ENCODE results near the gene RAP1GAP. TPM values are rescaled to one million over a fixed set of nuclear protein-coding genes. Genes with fewer than 3 reads are reported as not detected.

Gene RAP1GAP
- total and polyA plus RNA-seq, 7 donors: 0.04 to 0.57 (median 0.21) TPM; not detected in 2

DNA sequence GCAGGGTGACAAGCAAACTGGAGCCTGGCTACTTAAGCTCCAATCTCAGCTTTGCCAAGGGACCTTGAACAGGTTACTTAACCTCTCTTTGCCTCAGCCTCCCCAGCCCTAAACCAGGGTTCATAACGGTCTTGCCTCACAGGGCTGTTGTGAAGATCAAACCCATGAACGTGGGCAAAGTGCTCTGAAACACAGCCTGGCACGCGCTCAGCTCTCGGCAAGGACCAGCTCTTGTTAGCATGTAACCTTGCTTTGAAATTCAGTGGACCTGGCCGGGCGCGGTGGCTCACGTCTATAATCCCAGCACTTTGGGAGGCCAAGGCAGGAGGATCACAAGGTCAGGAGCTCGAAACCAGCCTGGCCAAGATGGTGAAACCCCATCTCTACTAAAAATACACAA is 24.8 kb downstream of the RAP1GAP start:
- intact Hi-C loops (cut with DNase I): no loop called here
- Histone ChIP-seq H3K4me3 (no peak overlapping the region), H3K27ac (no peak overlapping the region), H3K27me3 (ENCODE audit: insufficient read depth in 3 of 3, low read length in 2 of 3) (peaks cover 0 to 21% (median 2%) of the 10 kb centered on the region in 3 donors), H3K36me3 (ENCODE audit: insufficient read depth in 1 of 2, low read depth in 1 of 2) (no peaks in the 10 kb centered on the region), H3K9me3 (no peaks in the 10 kb centered on the region), H3K4me1 (no peaks in the 10 kb centered on the region)
- ATAC-seq (no peak), DNase-seq (no peak)
- TF ChIP-seq, protein P1, sequence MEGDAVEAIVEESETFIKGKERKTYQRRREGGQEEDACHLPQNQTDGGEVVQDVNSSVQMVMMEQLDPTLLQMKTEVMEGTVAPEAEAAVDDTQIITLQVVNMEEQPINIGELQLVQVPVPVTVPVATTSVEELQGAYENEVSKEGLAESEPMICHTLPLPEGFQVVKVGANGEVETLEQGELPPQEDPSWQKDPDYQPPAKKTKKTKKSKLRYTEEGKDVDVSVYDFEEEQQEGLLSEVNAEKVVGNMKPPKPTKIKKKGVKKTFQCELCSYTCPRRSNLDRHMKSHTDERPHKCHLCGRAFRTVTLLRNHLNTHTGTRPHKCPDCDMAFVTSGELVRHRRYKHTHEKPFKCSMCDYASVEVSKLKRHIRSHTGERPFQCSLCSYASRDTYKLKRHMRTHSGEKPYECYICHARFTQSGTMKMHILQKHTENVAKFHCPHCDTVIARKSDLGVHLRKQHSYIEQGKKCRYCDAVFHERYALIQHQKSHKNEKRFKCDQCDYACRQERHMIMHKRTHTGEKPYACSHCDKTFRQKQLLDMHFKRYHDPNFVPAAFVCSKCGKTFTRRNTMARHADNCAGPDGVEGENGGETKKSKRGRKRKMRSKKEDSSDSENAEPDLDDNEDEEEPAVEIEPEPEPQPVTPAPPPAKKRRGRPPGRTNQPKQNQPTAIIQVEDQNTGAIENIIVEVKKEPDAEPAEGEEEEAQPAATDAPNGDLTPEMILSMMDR (IDR thresholded peaks at IDR 0.05): no peak
- WGBS, 3 donors: 81 to 85% (median 81%) methylated on average over 10 of the region's 10 CpGs

DNA sequence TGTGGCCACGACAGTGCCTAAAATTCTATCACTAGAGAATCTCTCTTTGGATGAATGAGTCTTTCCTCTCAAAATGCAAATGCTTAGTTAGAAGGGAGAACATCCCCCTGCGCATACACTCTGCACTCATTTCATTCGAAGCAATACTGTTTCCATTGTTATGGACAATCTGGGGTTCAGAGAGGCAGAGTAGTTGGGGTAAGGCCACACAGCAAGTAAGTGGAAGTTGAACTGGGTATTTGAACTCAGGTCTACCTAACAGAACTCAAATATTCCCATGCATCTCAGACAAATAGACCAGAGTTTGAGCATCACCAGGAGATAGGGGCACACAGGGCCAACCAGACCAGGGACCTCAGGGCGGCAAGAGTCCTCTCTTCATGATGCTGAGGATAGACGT is 25.5 kb downstream of the RAP1GAP start:
- TF ChIP-seq, protein P1 (IDR thresholded peaks at IDR 0.05): no peak
- H3K27me3 ChIP-seq (ENCODE audit: insufficient read depth in 3 of 3, low read length in 2 of 3): peaks cover 0 to 18% (median 2%) of the 10 kb centered on the region in 3 donors
- H3K4me3 ChIP-seq: no peak overlapping the region
- H3K9me3 ChIP-seq: no peaks in the 10 kb centered on the region
- DNase-seq (no peak), ATAC-seq (no peak)
- intact Hi-C loops (cut with DNase I): no loop called here
- no peak overlapping the region for H3K27ac ChIP-seq
- WGBS, 3 donors: 83 to 89% (median 83%) methylated on average over 5 of the region's 5 CpGs
- H3K4me1 ChIP-seq: peaks cover 5% of the 10 kb centered on the region
- no peaks in the 10 kb centered on the region for H3K36me3 ChIP-seq (ENCODE audit: insufficient read depth in 1 of 2, low read depth in 1 of 2)

DNA sequence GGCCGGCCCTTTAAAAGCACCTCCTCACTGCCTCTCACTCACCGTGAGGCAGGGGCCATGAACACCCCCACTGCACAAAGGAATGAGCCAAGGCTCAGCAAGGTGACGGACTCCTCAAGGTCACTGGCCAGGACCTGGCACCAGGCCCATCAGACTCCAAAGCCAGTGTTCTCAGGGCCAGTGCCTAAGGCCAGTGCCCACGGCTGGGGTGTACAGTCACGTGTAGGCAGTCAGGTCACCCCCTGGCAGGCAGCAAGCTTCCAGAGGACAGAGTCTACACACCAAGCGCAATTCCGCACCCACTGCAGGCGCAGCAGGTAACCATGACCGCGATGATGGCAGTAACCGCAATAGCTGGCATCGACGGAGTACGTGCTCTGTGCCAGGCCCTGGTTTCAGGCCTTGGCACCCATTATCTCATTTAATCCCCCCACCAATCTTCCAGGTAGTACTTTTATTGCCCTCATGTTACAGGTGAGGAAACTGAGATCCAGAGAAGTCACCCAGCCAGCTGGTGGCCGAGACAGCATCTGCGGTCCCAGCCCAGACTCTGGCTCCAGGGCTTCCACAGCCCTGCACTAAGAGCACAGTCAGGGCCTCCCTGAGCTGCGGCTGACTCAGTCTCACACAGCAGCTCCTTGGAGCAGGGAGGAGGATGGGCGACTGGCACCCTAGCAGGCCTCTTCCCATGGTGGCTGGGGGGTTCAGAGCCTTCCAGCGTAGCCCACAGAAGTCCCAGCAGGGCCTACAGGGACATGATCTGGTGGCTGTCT is 27.0 kb downstream of the RAP1GAP start:
- no peaks in the 10 kb centered on the region for H3K9me3 ChIP-seq
- TF ChIP-seq, protein P1 (IDR thresholded peaks at IDR 0.05): no peak
- no peak overlapping the region for H3K4me3 ChIP-seq
- no peaks in the 10 kb centered on the region for H3K36me3 ChIP-seq (ENCODE audit: insufficient read depth in 1 of 2, low read depth in 1 of 2)
- no peak for DNase-seq
- WGBS, 3 donors: 74 to 77% (median 77%) methylated on average over 13 to 19 of the region's 19 CpGs
- intact Hi-C loops (cut with DNase I): no loop called here
- H3K27ac ChIP-seq: no peak overlapping the region
- no peak for ATAC-seq
- H3K27me3 ChIP-seq (ENCODE audit: insufficient read depth in 3 of 3, low read length in 2 of 3): peaks cover 0 to 15% (median 2%) of the 10 kb centered on the region in 3 donors
- peaks cover 5% of the 10 kb centered on the region for H3K4me1 ChIP-seq

DNA sequence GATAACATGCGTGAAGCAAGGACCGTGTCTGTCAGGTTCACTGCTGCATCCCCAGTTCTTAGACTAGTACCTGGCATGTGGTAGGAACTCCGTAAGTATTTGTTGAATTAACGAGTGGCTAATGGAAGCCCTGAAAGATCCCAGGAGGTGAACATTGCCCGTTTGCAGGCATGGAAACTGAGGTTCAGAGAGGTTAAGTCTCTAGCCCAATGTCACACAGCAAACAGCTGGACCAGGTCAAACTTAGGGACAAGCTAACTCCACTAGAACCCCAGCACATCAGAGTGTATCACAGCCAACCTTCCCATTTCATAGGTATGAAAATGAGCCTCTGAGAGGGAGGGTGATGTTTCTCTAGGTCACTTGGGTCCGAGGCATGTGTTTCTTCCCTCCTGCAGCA is 27.6 kb downstream of the RAP1GAP start:
- Histone ChIP-seq H3K36me3 (ENCODE audit: insufficient read depth in 1 of 2, low read depth in 1 of 2) (no peaks in the 10 kb centered on the region), H3K27ac (no peak overlapping the region), H3K4me3 (no peak overlapping the region), H3K27me3 (ENCODE audit: insufficient read depth in 3 of 3, low read length in 2 of 3) (peaks cover 0 to 13% (median 2%) of the 10 kb centered on the region in 3 donors), H3K4me1 (peaks cover 5% of the 10 kb centered on the region), H3K9me3 (no peaks in the 10 kb centered on the region)
- DNase-seq: no peak
- no peak for ATAC-seq
- 79 to 83% (median 79%) methylated on average over 6 of the region's 6 CpGs for WGBS, 3 donors
- TF ChIP-seq, protein P1 (IDR thresholded peaks at IDR 0.05): no peak
- intact Hi-C loops (cut with DNase I): no loop called here

Data from psoas muscle (tissue), 8 donors.